SK-N-SH (cell line): Measurements from ENCODE around the gene PBX1. TPM values are rescaled to one million over a fixed set of nuclear protein-coding genes. Genes with fewer than 3 reads are reported as not detected.

Experiments used
- CTCF ChIA-PET: fragments of 300-600, 350-600 bp; formaldehyde crosslinking; extraction: SDS; loops from one replicate; lab custom pipeline; 2021; lab: Yijun Ruan, JAX
- POLR2A ChIA-PET: fragments of 350-600 bp; sonication (Branson Sonifier 250); formaldehyde crosslinking; extraction: SDS; loops from one replicate; lab custom pipeline; 2020; ENCODE audit warnings: antibody characterized with exemption, inconsistent platforms; lab: Yijun Ruan, JAX
- DNase-seq: peaks from one replicate; pipeline ENCODE4 v3.0.0; 2012
- H2AFZ ChIP-seq: fragments of 200-600 bp; sonication (generic); 2 replicates; pipeline ENCODE4 v1.8.1; 2016; ENCODE audit warnings: antibody characterized with exemption, mild to moderate bottlenecking, low read depth
- H3F3A ChIP-seq: fragments of 200-600 bp; sonication (generic); replicated peaks from 2 replicates; pipeline ENCODE3; 2016; ENCODE audit warnings: antibody characterized with exemption, mild to moderate bottlenecking; ENCODE audit not compliant: insufficient read depth
- H3K27ac ChIP-seq, 2 experiments: fragments of 200-500 bp in 1 of 2; fragments of 200-600 bp in 1 of 2; sonication (Bioruptor generic) in 1 of 2; sonication (generic), shearing (Covaris generic) in 1 of 2; 2 replicates each; pipeline versions ENCODE4 v1.5.1 to v1.6.1; 2014 to 2016; ENCODE audit warnings: low read depth in 2 of 2, inconsistent platforms in 1 of 2, low read length in 1 of 2, mild to moderate bottlenecking in 1 of 2, mixed read lengths in 1 of 2
- H3K27me3 ChIP-seq: fragments of 200-600 bp; sonication (generic), shearing (Covaris generic); 2 replicates; pipeline ENCODE4 v1.6.1; 2016; ENCODE audit warnings: mixed run types; ENCODE audit not compliant: insufficient read depth
- H3K36me3 ChIP-seq, 2 experiments: fragments of 200-500 bp in 1 of 2; fragments of 200-600 bp in 1 of 2; sonication (Bioruptor generic) in 1 of 2; sonication (generic) in 1 of 2; replicated peaks in 1 of 2; 2 replicates each; pipeline versions ENCODE3 to v1.5.1; 2014 to 2016; ENCODE audit warnings: low read length in 1 of 2, mild to moderate bottlenecking in 1 of 2; ENCODE audit not compliant: insufficient read depth in 2 of 2, control insufficient read depth in 1 of 2
- H3K4me1 ChIP-seq, 2 experiments: fragments of 200-500 bp in 1 of 2; fragments of 200-600 bp in 1 of 2; sonication (Bioruptor generic) in 1 of 2; sonication (generic), shearing (Covaris generic) in 1 of 2; 2 replicates each; pipeline versions ENCODE4 v1.5.1 to v1.6.1; 2014 to 2016; ENCODE audit warnings: low read depth in 1 of 2, low read length in 1 of 2, mixed run types in 1 of 2; ENCODE audit not compliant: insufficient read depth in 2 of 2, control insufficient read depth in 1 of 2
- H3K4me2 ChIP-seq: fragments of 200-600 bp; sonication (generic), shearing (Covaris generic); 2 replicates; pipeline ENCODE4 v1.6.1; 2017; ENCODE audit warnings: mixed run types
- H3K4me3 ChIP-seq, 2 experiments: fragments of 200-500 bp in 1 of 2; fragments of 200-600 bp in 1 of 2; sonication (Bioruptor generic) in 1 of 2; sonication (generic), shearing (Covaris generic) in 1 of 2; 2 replicates each; pipeline versions ENCODE4 v1.5.1 to v1.8.1; 2014 to 2016; ENCODE audit warnings: low read depth in 2 of 2, inconsistent platforms in 1 of 2, low read length in 1 of 2, mild to moderate bottlenecking in 1 of 2, mixed read lengths in 1 of 2, moderate library complexity in 1 of 2
- H3K79me2 ChIP-seq: fragments of 200-600 bp; sonication (generic); 2 replicates; pipeline ENCODE4 v1.8.1; 2017; ENCODE audit warnings: mild to moderate bottlenecking; ENCODE audit not compliant: insufficient read depth
- H3K9ac ChIP-seq: fragments of 200-600 bp; sonication (generic); 2 replicates; pipeline ENCODE4 v1.6.1; 2017; ENCODE audit warnings: mixed run types
- H3K9me2 ChIP-seq: fragments of 200-600 bp; sonication (generic); 2 replicates; pipeline ENCODE4 v1.6.1; 2017; ENCODE audit warnings: mixed run types
- H3K9me3 ChIP-seq: fragments of 200-600 bp; sonication (generic); 2 replicates; pipeline ENCODE4 v1.6.1; 2017; ENCODE audit warnings: mixed run types, mild to moderate bottlenecking, moderate library complexity
- H4K20me1 ChIP-seq: fragments of 200-600 bp; sonication (generic); 2 replicates; pipeline ENCODE4 v1.6.1; 2017; ENCODE audit warnings: mild to moderate bottlenecking, mixed run types; ENCODE audit not compliant: insufficient read depth
- CTCF ChIP-seq: fragments of 200-600 bp; sonication (generic); IDR thresholded peaks from 2 replicates; pipeline ENCODE4 v1.6.1; 2017; ENCODE audit warnings: antibody characterized with exemption, mild to moderate bottlenecking, moderate library complexity
- FOXJ3 ChIP-seq: sonication (generic); formaldehyde crosslinking; IDR thresholded peaks from 2 replicates; pipeline ENCODE4 v1.5.1; 2020; ENCODE audit warnings: mild to moderate bottlenecking, missing genetic modification reagents
- GATA2 ChIP-seq: sonication (generic); formaldehyde crosslinking; IDR thresholded peaks from 2 replicates; pipeline ENCODE4 v1.5.0; 2020; ENCODE audit warnings: mild to moderate bottlenecking, missing genetic modification reagents
- MEF2A ChIP-seq: IDR thresholded peaks from 2 replicates; pipeline ENCODE4 v1.4.0; 2012; ENCODE audit warnings: low read depth, borderline replicate concordance
- NFIC ChIP-seq: IDR thresholded peaks from 2 replicates; pipeline ENCODE4 v1.4.0; 2012; ENCODE audit warnings: borderline replicate concordance
- NRF1 ChIP-seq: IDR thresholded peaks from 2 replicates; pipeline ENCODE4 v1.6.1; 2012; ENCODE audit warnings: low read depth, mild to moderate bottlenecking, low read length
- RXRA ChIP-seq: IDR thresholded peaks from 2 replicates; pipeline ENCODE4 v1.4.0; 2012; ENCODE audit warnings: low read depth, mild to moderate bottlenecking, borderline replicate concordance
- SIN3A ChIP-seq: IDR thresholded peaks from 2 replicates; pipeline ENCODE4 v1.6.1; 2012; ENCODE audit warnings: low read depth, mild to moderate bottlenecking, low read length, moderate library complexity, borderline replicate concordance
- TAF1 ChIP-seq: IDR thresholded peaks from 2 replicates; pipeline ENCODE4 v1.6.1; 2012; ENCODE audit warnings: low read depth, mild to moderate bottlenecking, low read length, moderate library complexity, borderline replicate concordance
- USF1 ChIP-seq: IDR thresholded peaks from 2 replicates; pipeline ENCODE4 v1.4.0; 2012; ENCODE audit warnings: low read depth, borderline replicate concordance
- USF2 ChIP-seq: fragments of 150-350 bp; IDR thresholded peaks from 2 replicates; pipeline ENCODE4 v1.6.1; 2017; ENCODE audit warnings: antibody characterized with exemption, low read length, low read depth, borderline replicate concordance
- YY1 ChIP-seq: IDR thresholded peaks from 2 replicates; pipeline ENCODE4 v1.4.0; 2012; ENCODE audit warnings: low read depth, mild to moderate bottlenecking
- WGBS: methylation state at CpG from one replicate; pipeline ENCODE4 v1.1.6; 2017; ENCODE audit warnings: low lambda C conversion rate; 5-methylcytosine and 5-hydroxymethylcytosine counted together
- polyA plus RNA-seq, 3 experiments: library from polyadenylated mRNA; depleted of rRNA; stranded (reverse); fragments of >200 nt; gene quantifications; 2 replicates each; pipeline ENCODE4 v1.2.3, GENCODE V29; 2012

Gene PBX1
- polyA plus RNA-seq, 1 of the 3 experiments (the other 2 are of a cell fraction), result 27.0 TPM

- peaks cover 7% of the 10 kb centered on the region for H3F3A ChIP-seq
- TF ChIP-seq MEF2A, result no peak
- TF ChIP-seq CTCF, result no peak
- TF ChIP-seq FOXJ3 (CRISPR knock-in tag), result no peak
- no peak for TF ChIP-seq RXRA
- no peak for TF ChIP-seq USF1
- TF ChIP-seq NRF1, result no peak
- TF ChIP-seq NFIC, result no peak
- no peak for TF ChIP-seq TAF1
- TF ChIP-seq USF2, result no peak
- no peak for TF ChIP-seq GATA2 (CRISPR knock-in tag)
- no peak for TF ChIP-seq YY1
- H3K4me3 ChIP-seq, result no peak overlapping the region
- H4K20me1 ChIP-seq, result no peaks in the 10 kb centered on the region
- H3K9me3 ChIP-seq, result no peaks in the 10 kb centered on the region
- WGBS, result 93% methylated on average over 4 of the region's 4 CpGs
- H3K27me3 ChIP-seq, result no peaks in the 10 kb centered on the region
- H2AFZ ChIP-seq, result no peak overlapping the region
- ChIA-PET CTCF (no interaction called here), POLR2A (no interaction called here)
- H3K79me2 ChIP-seq, result no peaks in the 10 kb centered on the region
- peaks cover 0 to 2% of the 10 kb centered on the region in 2 experiments for H3K36me3 ChIP-seq
- H3K4me1 ChIP-seq, result peaks cover 10 to 22% of the 10 kb centered on the region in 2 experiments; a peak in 3 of 4 replicates
- H3K4me2 ChIP-seq, result no peak overlapping the region
- no peaks in the 10 kb centered on the region for H3K9me2 ChIP-seq
- no peak for DNase-seq
- no peak overlapping the region for H3K9ac ChIP-seq
- no peak overlapping the region for H3K27ac ChIP-seq
Measured at GRCh38 chr1:164649146-164649545, 90.2 kb downstream of the PBX1 start.

- Histone ChIP-seq H3F3A (no peaks in the 10 kb centered on the region), H3K79me2 (no peaks in the 10 kb centered on the region), H3K27ac (no peak overlapping the region), H3K36me3 (peaks cover 0 to 2% of the 10 kb centered on the region in 2 experiments), H4K20me1 (no peaks in the 10 kb centered on the region)
- CTCF ChIA-PET, result interaction anchor here (1.7 kb wide), 1 partner anchor 136 kb away, joined by 3 read pairs; no protein-coding TSS in a partner anchor
- no peak for TF ChIP-seq SIN3A
- TF ChIP-seq, all 33 proteins: peak for 0
- 88% methylated on average over 2 of the region's 2 CpGs for WGBS
- Histone ChIP-seq H3K9me2 (no peaks in the 10 kb centered on the region), H3K4me2 (no peak overlapping the region), H2AFZ (no peak overlapping the region), H3K9me3 (no peaks in the 10 kb centered on the region), H3K27me3 (no peaks in the 10 kb centered on the region), H3K4me1 (peaks cover 0 to 9% of the 10 kb centered on the region in 2 experiments; a peak in 2 of 4 replicates), H3K4me3 (no peak overlapping the region), H3K9ac (no peak overlapping the region)
- POLR2A ChIA-PET, result no interaction called here
- DNase-seq, result no peak
Measured at GRCh38 chr1:164650531-164650930, 91.5 kb downstream of the PBX1 start.
